OCI-LY3 (cell line): Measurements from ENCODE around the gene SNTB2.
A peak's percentile ranks its signal among the peaks of the same experiment; 100 is the strongest.

Source experiments
- H2AFZ ChIP-seq: fragments of 200-600, 300-600 bp; shearing (Covaris generic); 2 replicates; pipeline ENCODE4 v1.6.0; 2014; ENCODE audit warnings: antibody characterized with exemption, low read depth, low read length
- H3K27ac ChIP-seq: fragments of 200-600, 300-600 bp; sonication (generic); 2 replicates; pipeline ENCODE4 v1.5.1; 2014; ENCODE audit warnings: mild to moderate bottlenecking, low read length, moderate library complexity, mixed read lengths
- H3K27me3 ChIP-seq: fragments of 200-600, 300-600 bp; sonication (generic); 2 replicates; pipeline ENCODE4 v1.6.1; 2014; ENCODE audit warnings: low read depth, low read length, mixed read lengths
- H3K36me3 ChIP-seq: fragments of 200-600, 300-600 bp; sonication (generic); replicated peaks from 2 replicates; pipeline ENCODE3; 2014; ENCODE audit warnings: low read depth, low read length, mixed read lengths
- H3K4me1 ChIP-seq: fragments of 300-600, 200-600 bp; sonication (generic); 2 replicates; pipeline ENCODE4 v1.6.1; 2014; ENCODE audit warnings: low read length, mixed read lengths
- H3K4me2 ChIP-seq: fragments of 200-600, 300-600 bp; sonication (generic); 2 replicates; pipeline ENCODE4 v1.6.1; 2014; ENCODE audit warnings: low read length, mixed read lengths
- H3K4me3 ChIP-seq: fragments of 300-600, 200-600 bp; sonication (generic); 2 replicates; pipeline ENCODE4 v1.5.1; 2014; ENCODE audit warnings: antibody characterized with exemption, mild to moderate bottlenecking, low read length, moderate library complexity
- H3K79me2 ChIP-seq: fragments of 300-600, 200-600 bp; shearing (Covaris generic); 2 replicates; pipeline ENCODE4 v1.6.1; 2014; ENCODE audit warnings: mild to moderate bottlenecking, low read length, mixed read lengths
- H3K9ac ChIP-seq: fragments of 300-600, 200-600 bp; shearing (Covaris generic); 2 replicates; pipeline ENCODE4 v1.6.0; 2014; ENCODE audit warnings: mild to moderate bottlenecking, low read length, moderate library complexity
- H3K9me3 ChIP-seq: fragments of 200-600, 300-600 bp; shearing (Covaris generic); 2 replicates; pipeline ENCODE4 v1.6.1; 2014; ENCODE audit warnings: low read length, mixed read lengths; ENCODE audit not compliant: insufficient read depth
- H4K20me1 ChIP-seq: fragments of 200-600, 300-600 bp; sonication (generic); 2 replicates; pipeline ENCODE4 v1.6.1; 2016; ENCODE audit warnings: low read length, mixed read lengths; ENCODE audit not compliant: insufficient read depth
- EZH2phosphoT487 ChIP-seq: fragments of 200-600 bp; shearing (Covaris generic); IDR thresholded peaks from 2 replicates; pipeline ENCODE4 v1.6.1; 2018; ENCODE audit warnings: antibody characterized with exemption, mixed run types, low read depth
- TF ChIP-seq, protein P1 (sequence below): fragments of 200-600, 300-600 bp; sonication (generic); IDR thresholded peaks from 2 replicates; pipeline ENCODE4 v1.5.1; 2014; ENCODE audit warnings: antibody characterized with exemption, low read length, low read depth

The SNTB2 gene

DNA sequence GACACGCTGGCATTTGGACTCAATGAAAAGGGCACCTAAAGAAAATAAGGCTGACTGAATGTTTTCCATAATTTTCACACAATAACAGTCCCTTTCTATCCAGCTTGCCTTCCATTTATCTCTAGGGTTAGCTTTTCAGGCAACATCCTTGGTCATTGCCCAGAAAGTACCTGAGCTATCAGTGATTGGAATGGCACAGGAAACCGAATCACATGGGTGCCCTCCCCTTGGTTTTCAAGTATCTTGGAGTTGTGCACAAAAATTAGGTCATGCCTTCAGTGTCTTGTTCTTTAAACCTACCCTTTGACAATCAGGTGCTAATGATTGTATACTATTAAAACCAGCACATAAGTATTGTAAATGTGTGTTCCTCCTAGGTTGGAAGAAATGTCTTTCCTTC, 120.9 kb downstream of the SNTB2 start:
- Histone ChIP-seq H3K9me3 (no peaks in the 10 kb centered on the region), H3K4me1 (peaks cover 3% of the 10 kb centered on the region; the same call in 1 of the 2 replicates), H4K20me1 (peaks cover 6% of the 10 kb centered on the region), H3K4me3 (no peak overlapping the region), H3K27me3 (no peaks in the 10 kb centered on the region), H3K36me3 (no peaks in the 10 kb centered on the region), H3K4me2 (no peak overlapping the region), H3K9ac (no peak overlapping the region), H3K79me2 (peaks cover 16% of the 10 kb centered on the region), H3K27ac (no peak overlapping the region), H2AFZ (no peak overlapping the region)
- TF ChIP-seq, protein P1, sequence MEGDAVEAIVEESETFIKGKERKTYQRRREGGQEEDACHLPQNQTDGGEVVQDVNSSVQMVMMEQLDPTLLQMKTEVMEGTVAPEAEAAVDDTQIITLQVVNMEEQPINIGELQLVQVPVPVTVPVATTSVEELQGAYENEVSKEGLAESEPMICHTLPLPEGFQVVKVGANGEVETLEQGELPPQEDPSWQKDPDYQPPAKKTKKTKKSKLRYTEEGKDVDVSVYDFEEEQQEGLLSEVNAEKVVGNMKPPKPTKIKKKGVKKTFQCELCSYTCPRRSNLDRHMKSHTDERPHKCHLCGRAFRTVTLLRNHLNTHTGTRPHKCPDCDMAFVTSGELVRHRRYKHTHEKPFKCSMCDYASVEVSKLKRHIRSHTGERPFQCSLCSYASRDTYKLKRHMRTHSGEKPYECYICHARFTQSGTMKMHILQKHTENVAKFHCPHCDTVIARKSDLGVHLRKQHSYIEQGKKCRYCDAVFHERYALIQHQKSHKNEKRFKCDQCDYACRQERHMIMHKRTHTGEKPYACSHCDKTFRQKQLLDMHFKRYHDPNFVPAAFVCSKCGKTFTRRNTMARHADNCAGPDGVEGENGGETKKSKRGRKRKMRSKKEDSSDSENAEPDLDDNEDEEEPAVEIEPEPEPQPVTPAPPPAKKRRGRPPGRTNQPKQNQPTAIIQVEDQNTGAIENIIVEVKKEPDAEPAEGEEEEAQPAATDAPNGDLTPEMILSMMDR, result no peak
- TF ChIP-seq EZH2phosphoT487, result no peak

DNA sequence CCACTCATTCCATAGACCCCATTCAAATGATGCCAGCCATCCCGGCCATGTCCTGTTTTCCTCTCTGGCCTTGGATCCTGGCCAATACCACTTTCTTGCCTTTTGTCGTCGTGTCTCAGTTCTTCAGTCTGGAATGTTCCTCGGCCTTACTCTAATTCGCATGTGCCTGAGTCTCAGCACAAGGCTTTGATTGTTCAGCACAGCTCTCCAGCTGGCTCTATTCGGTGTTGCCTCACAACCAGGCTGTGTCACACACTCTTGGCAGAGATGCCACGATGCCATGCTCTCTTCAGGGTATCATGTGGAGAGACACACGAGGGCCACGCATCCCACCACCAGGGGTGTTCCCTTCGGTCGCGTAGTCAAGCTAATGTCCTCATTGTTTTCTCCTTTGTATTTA, 122.4 kb downstream of the SNTB2 start:
- H3K36me3 ChIP-seq, result peaks cover 9% of the 10 kb centered on the region
- peaks cover 3% of the 10 kb centered on the region; the same call in 1 of the 2 replicates for H3K4me1 ChIP-seq
- H3K9me3 ChIP-seq, result no peaks in the 10 kb centered on the region
- no peak for TF ChIP-seq EZH2phosphoT487
- TF ChIP-seq, protein P1, result no peak
- H4K20me1 ChIP-seq, result peaks cover 6% of the 10 kb centered on the region
- H2AFZ ChIP-seq, result no peak overlapping the region
- no peak overlapping the region for H3K27ac ChIP-seq
- H3K4me2 ChIP-seq, result no peak overlapping the region
- H3K79me2 ChIP-seq, result peaks cover 31% of the 10 kb centered on the region
- no peak overlapping the region for H3K9ac ChIP-seq
- H3K4me3 ChIP-seq, result no peak overlapping the region
- H3K27me3 ChIP-seq, result no peaks in the 10 kb centered on the region

DNA sequence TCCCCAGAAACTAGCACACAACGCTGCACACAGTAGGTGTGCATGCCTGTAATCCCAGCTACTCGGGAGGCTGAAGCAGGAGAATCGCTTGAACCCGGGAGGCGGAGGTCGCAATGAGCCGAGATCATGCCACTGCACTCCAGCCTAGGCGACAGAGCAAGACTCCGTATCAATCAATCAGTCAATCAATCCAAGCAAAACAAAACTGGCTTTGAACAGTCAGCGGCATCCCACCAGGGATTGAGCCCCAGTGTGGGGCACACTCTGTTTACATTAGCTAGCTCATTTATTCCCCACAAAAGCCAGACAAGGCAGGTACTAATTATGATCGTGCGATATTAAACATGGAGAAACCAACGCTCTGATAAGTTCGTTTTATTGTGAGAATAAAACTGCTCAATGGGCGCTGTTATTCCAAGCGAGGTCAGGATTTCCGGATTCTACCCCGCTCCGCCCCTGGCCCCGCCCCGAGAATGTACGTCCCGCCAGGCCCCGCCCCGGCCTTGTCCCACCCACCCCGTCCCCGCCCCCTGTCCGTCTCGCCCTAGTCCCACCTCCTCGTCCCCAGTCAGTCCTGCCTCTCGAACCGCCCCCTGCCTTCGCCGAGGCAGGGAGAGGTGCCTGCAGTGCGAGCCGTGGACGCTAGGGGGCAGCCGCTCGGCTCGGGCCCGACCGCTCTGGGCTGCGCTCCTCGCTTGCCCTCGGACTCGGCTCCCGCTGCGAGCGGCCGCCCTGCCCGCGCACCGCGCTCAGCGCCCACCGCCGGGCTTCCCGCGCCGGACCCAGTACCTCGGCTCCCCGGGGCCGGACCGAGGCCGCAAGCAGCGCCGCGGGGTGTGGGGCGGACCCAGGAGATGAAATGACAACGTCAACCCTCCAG, 123.9 kb downstream of the SNTB2 start, which contains the start of gene VPS4A:
Gene VPS4A, plus strand, starts transcription at position 698 of the 880 bp plus-strand sequence. Its CDS starts 162 bp downstream, at position 860.
- Histone ChIP-seq H2AFZ (peak within 1 kb of the TSS; percentile 73; the same call in 1 of the 2 replicates), H3K9ac (peak within 1 kb of the TSS; percentile 84), H3K79me2 (peaks cover 40% of the 10 kb centered on the region), H3K36me3 (peaks cover 18% of the 10 kb centered on the region), H3K9me3 (no peaks in the 10 kb centered on the region), H4K20me1 (peaks cover 6% of the 10 kb centered on the region), H3K4me1 (peaks cover 3% of the 10 kb centered on the region; the same call in 1 of the 2 replicates), H3K27me3 (no peaks in the 10 kb centered on the region), H3K4me2 (peak within 1 kb of the TSS; percentile 82), H3K4me3 (peak within 1 kb of the TSS; percentile 93), H3K27ac (peak within 1 kb of the TSS; percentile 49)
- TF ChIP-seq, protein P1, result peak; percentile 68
- TF ChIP-seq EZH2phosphoT487, result no peak

DNA sequence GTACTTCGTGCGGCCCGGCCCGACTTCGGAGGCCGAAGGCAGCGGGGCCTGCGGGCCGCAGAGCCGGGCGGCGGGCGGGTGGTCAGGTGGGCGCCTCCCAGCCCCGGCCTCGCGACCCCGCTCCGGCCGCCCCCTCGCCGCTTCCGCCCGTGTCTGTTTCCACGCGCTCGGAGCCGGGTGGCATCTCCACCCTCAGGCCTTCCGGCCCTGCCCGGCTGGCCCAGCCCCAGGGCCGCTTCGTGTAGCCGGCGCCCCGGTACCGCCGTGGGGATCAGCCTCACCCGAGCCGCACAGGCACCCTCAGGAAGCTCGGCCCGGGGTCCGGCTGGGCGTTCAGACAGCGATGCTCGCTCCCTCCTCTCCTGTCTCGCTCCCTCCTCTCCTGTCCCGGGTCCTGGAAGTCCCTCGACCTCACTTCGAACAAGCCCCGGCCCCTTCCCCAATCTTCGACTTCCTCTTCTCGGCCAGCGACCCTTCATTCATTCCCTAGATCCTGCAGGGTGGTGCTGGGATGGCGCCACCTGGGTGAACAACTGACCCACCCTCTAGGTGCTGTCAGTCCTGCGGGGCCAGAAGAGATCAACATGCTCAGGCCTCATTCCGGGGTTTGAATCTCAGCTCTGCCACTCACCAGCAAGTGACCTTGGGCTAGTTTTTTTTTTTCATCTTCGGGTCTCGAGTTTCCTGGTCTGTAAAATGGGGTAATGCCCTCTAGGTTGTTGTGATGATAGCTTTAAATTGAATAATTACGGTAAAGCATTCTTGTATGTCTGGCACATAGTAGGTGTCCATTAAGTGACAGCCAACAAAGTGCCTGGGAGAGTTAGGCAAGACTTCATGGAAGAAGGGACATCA, 124.8 kb downstream of the SNTB2 start:
- no peaks in the 10 kb centered on the region for H3K27me3 ChIP-seq
- H3K4me3 ChIP-seq, result peak overlapping the region; percentile 93
- peaks cover 40% of the 10 kb centered on the region for H3K79me2 ChIP-seq
- H3K9me3 ChIP-seq, result no peaks in the 10 kb centered on the region
- no peak for TF ChIP-seq EZH2phosphoT487
- TF ChIP-seq, protein P1, result peak; percentile 29
- H3K36me3 ChIP-seq, result peaks cover 26% of the 10 kb centered on the region
- no peak overlapping the region for H2AFZ ChIP-seq
- H4K20me1 ChIP-seq, result peaks cover 6% of the 10 kb centered on the region
- peak overlapping the region; percentile 84 for H3K9ac ChIP-seq
- H3K4me2 ChIP-seq, result peak overlapping the region; percentile 73
- H3K27ac ChIP-seq, result peak overlapping the region; percentile 49
- peaks cover 3% of the 10 kb centered on the region; the same call in 1 of the 2 replicates for H3K4me1 ChIP-seq
